ENCODE measurements around the gene EGFL7. TPM values are rescaled to one million over a fixed set of nuclear protein-coding genes. Genes with fewer than 3 reads are reported as not detected.
"Not testable (repeated sequence)": the region's sequence is repeated elsewhere in the genome, so short reads cannot be mapped to it uniquely, and the experiment has no call there.

EGFL7 gene
- total RNA-seq, 1 donor from 2014 or later = 16.5 TPM

DNA sequence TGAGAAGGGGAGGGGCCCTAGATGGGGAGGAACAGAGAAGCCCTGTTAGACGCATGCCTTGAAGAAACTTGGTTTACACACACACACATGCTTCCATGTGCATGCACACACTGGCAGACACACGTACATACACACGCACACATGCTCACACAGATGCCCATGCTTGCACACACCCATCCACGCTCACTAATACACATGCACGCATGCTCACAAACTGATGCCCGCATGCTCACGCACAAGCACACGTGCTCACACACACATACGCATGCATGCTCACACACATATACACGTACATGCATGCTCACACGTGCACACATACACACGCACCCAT lies 32.1 kb upstream of the EGFL7 start:
- H3K9me3 Mint-ChIP-seq = no peaks in the 10 kb centered on the region
- H3K27me3 ChIP-seq = peaks cover 9% of the 10 kb centered on the region
- DNase-seq (ENCODE audit: low spot score) = no peak
- no peak overlapping the region for H2AFZ ChIP-seq (replicated peaks)
- peaks cover 19% of the 10 kb centered on the region for H3F3A ChIP-seq (ENCODE audit: low read depth)
- H3K27ac Mint-ChIP-seq = no peak overlapping the region
- no peak overlapping the region for H3K4me3 Mint-ChIP-seq
- H3K79me2 ChIP-seq (ENCODE audit: low read depth) = no peaks in the 10 kb centered on the region
- no peak overlapping the region for H3K4me3 ChIP-seq
- H3K4me2 ChIP-seq = no peak overlapping the region
- peaks cover 17% of the 10 kb centered on the region for H3K4me1 Mint-ChIP-seq
- peaks cover 15% of the 10 kb centered on the region for H3K4me1 ChIP-seq
- peaks cover 4% of the 10 kb centered on the region for H3K27me3 Mint-ChIP-seq (ENCODE audit: insufficient read depth, low read depth)
- H3K36me3 Mint-ChIP-seq = no peaks in the 10 kb centered on the region
- no peaks in the 10 kb centered on the region for H4K20me1 ChIP-seq (ENCODE audit: low read depth)
- H3K9me3 ChIP-seq (ENCODE audit: low read depth) = no peaks in the 10 kb centered on the region
- H3K9ac ChIP-seq = no peak overlapping the region
- H3K27ac ChIP-seq = no peak overlapping the region
- no peaks in the 10 kb centered on the region for H3K36me3 ChIP-seq
- TF ChIP-seq EZH2phosphoT487 (IDR thresholded peaks at IDR 0.05) (no peak), EZH2 (IDR thresholded peaks at IDR 0.05) (no peak)
- TF ChIP-seq, protein P1, sequence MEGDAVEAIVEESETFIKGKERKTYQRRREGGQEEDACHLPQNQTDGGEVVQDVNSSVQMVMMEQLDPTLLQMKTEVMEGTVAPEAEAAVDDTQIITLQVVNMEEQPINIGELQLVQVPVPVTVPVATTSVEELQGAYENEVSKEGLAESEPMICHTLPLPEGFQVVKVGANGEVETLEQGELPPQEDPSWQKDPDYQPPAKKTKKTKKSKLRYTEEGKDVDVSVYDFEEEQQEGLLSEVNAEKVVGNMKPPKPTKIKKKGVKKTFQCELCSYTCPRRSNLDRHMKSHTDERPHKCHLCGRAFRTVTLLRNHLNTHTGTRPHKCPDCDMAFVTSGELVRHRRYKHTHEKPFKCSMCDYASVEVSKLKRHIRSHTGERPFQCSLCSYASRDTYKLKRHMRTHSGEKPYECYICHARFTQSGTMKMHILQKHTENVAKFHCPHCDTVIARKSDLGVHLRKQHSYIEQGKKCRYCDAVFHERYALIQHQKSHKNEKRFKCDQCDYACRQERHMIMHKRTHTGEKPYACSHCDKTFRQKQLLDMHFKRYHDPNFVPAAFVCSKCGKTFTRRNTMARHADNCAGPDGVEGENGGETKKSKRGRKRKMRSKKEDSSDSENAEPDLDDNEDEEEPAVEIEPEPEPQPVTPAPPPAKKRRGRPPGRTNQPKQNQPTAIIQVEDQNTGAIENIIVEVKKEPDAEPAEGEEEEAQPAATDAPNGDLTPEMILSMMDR (IDR thresholded peaks at IDR 0.05) = no peak

DNA sequence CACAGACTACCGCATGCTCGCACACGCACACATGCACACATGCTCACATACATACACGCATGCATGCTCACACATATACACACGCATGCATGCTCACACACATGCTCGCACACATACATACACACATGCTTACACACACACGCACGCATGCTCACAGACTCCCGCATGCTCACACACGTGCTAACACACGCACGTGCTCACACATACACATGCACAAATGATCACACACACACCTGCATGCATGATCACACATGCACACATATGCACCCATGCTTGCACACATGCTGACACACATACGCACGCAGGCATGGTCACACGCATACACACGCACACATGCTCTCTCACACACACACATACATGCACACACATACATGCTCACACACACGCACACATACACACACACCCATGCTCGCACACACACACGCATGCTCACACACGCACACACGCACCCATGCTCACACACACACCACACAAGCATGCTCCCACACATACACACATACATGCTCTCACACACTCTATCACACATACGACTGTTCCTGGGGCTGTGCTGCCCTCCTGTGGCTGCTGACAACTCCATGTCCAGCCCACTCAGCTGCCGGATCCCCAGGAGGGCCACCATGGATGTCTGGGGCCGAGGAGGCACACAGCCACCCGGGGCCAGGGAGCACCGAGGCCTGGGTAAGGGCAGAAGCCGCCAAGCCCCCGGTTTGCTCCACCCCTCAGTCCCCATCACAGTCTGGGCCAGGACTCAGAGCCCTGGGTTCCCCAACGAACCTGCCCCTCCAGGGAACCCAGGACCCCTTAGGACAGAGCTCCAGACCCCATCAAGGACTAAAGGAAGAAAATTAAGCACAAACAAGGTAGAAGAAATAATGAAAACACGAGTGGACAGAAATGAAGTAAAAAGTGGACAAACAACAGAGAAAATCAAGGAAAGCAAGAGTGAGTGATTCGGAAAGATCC lies 31.4 kb upstream of the EGFL7 start:
- H3K27ac ChIP-seq = no peak overlapping the region
- Mint-ChIP-seq H3K4me3 (no peak overlapping the region), H3K27me3 (ENCODE audit: insufficient read depth, low read depth) (peaks cover 2% of the 10 kb centered on the region), H3K27ac (no peak overlapping the region), H3K36me3 (no peaks in the 10 kb centered on the region), H3K4me1 (peaks cover 14% of the 10 kb centered on the region), H3K9me3 (no peaks in the 10 kb centered on the region)
- no peaks in the 10 kb centered on the region for H4K20me1 ChIP-seq (ENCODE audit: low read depth)
- peak; percentile 87 for DNase-seq (ENCODE audit: low spot score)
- no peaks in the 10 kb centered on the region for H3K9me3 ChIP-seq (ENCODE audit: low read depth)
- peaks cover 9% of the 10 kb centered on the region for H3K27me3 ChIP-seq
- no peak for TF ChIP-seq EZH2 (IDR thresholded peaks at IDR 0.05)
- TF ChIP-seq, protein P1 (IDR thresholded peaks at IDR 0.05) = peak; percentile 90
- no peaks in the 10 kb centered on the region for H3K79me2 ChIP-seq (ENCODE audit: low read depth)
- no peaks in the 10 kb centered on the region for H3K36me3 ChIP-seq
- H3F3A ChIP-seq (ENCODE audit: low read depth) = peaks cover 19% of the 10 kb centered on the region
- no peak overlapping the region for H3K4me2 ChIP-seq
- no peak overlapping the region for H3K4me3 ChIP-seq
- H3K9ac ChIP-seq = no peak overlapping the region
- no peak overlapping the region for H2AFZ ChIP-seq (replicated peaks)
- peaks cover 15% of the 10 kb centered on the region for H3K4me1 ChIP-seq

DNA sequence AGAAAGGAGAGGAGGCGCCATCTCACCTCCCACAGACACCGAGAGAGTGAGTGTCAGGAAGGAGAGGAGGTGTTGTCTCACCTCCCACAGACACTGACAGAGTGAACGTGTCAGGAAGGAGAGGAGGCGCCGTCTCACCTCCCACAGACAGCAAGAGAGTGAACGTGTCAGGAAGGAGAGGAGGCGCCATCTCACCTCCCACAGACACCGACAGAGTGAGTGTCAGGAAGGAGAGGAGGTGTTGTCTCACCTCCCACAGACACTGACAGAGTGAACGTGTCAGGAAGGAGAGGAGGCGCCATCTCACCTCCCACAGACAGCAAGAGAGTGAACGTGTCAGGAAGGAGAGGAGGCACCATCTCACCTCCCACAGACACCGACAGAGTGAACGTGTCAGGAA lies 30.6 kb upstream of the EGFL7 start:
- H3K27ac ChIP-seq, H3K4me1 ChIP-seq, H3K27ac Mint-ChIP-seq: not testable (repeated sequence)

DNA sequence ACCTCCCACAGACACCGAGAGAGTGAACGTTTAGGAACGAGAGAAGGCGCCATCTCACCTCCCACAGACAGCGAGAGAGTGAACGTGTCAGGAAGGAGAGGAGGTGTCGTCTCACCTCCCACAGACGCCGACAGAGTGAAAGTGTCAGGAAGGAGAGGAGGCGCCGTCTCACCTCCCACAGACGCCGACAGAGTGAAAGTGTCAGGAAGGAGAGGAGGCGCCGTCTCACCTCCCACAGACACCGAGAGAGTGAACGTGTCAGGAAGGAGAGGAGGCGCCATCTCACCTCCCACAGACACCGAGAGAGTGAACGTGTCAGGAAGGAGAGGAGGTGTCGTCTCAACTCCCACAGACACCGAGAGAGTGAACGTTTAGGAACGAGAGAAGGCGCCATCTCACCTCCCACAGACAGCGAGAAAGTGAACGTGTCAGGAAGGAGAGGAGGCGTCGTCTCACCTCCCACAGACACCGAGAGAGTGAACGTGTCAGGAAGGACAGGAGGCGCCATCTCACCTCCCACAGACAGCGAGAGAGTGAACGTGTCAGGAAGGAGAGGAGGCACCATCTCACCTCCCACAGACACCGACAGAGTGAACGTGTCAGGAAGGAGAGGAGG lies 30.1 kb upstream of the EGFL7 start:
- H3K9me3 ChIP-seq (ENCODE audit: low read depth); H3K27me3 ChIP-seq; H3K36me3 Mint-ChIP-seq; H3K27me3 Mint-ChIP-seq (ENCODE audit: insufficient read depth, low read depth); H3K4me3 ChIP-seq; H4K20me1 ChIP-seq (ENCODE audit: low read depth); H3K36me3 ChIP-seq; H3K27ac Mint-ChIP-seq; H3K79me2 ChIP-seq (ENCODE audit: low read depth); H3K9me3 Mint-ChIP-seq; H3K27ac ChIP-seq; H3K4me1 ChIP-seq; H3K4me1 Mint-ChIP-seq; H2AFZ ChIP-seq (replicated peaks); H3K4me3 Mint-ChIP-seq; DNase-seq (ENCODE audit: low spot score); H3K9ac ChIP-seq; H3K4me2 ChIP-seq: not testable (repeated sequence)
- peaks cover 19% of the 10 kb centered on the region for H3F3A ChIP-seq (ENCODE audit: low read depth)

More for the DNA sequence above, 30.6 kb upstream of the EGFL7 start:
- not testable (repeated sequence) for H3K27me3 Mint-ChIP-seq (ENCODE audit: insufficient read depth, low read depth); H3K79me2 ChIP-seq (ENCODE audit: low read depth); H3K4me3 ChIP-seq; H4K20me1 ChIP-seq (ENCODE audit: low read depth); H3K4me2 ChIP-seq; H3K36me3 Mint-ChIP-seq; H2AFZ ChIP-seq (replicated peaks); H3K36me3 ChIP-seq; H3K9me3 Mint-ChIP-seq; DNase-seq (ENCODE audit: low spot score); H3K27me3 ChIP-seq; H3K9me3 ChIP-seq (ENCODE audit: low read depth); H3K4me3 Mint-ChIP-seq; H3K9ac ChIP-seq
- peaks cover 11% of the 10 kb centered on the region for H3K4me1 Mint-ChIP-seq
- peaks cover 19% of the 10 kb centered on the region for H3F3A ChIP-seq (ENCODE audit: low read depth)
